ENCODE data around the gene COLEC11. TPM values are rescaled to one million over a fixed set of nuclear protein-coding genes. Genes with fewer than 3 reads are reported as not detected.
A peak's percentile ranks its signal among the peaks of the same experiment; 100 is the strongest.
"Not testable (repeated sequence)": the region's sequence is repeated elsewhere in the genome, so short reads cannot be mapped to it uniquely, and the experiment has no call there.

The COLEC11 gene
- total RNA-seq, 1 donor from 2014 or later = 0.85 TPM

- DNase-seq = peak; percentile 69
These were observed 31.4 kb downstream of the COLEC11 start for GRCh38 chr2:3626118-3626811.

- no peak for DNase-seq
These were observed 32.0 kb downstream of the COLEC11 start for GRCh38 chr2:3626812-3627499.

- DNase-seq = no peak
These were observed 32.7 kb downstream of the COLEC11 start for GRCh38 chr2:3627500-3628100.

DNA sequence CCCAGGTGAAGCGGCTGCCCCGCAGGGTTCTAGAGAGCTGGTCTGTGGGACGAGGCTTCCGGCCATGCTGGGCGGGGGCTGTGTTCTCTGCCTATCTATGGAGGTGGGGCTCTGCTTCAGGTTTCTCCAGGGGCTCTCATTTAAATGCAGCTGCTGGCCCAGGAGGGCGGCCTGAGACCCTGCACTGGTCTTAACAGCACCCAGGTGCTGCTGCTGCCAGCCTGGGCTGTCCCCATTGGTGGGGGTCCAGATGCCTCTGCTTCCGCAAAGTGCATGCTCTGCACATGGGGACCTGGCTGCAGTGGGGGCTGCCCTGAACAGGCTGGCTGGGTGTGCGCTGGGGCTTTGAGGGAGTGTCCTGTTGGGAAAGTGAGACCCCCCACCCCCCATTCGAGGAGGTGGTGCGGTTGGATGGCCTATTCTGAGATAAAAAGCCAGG, 33.3 kb downstream of the COLEC11 start:
- DNase-seq = no peak

- DNase-seq = peak; percentile 13
These were observed 33.9 kb downstream of the COLEC11 start for GRCh38 chr2:3628800-3629199.

DNA sequence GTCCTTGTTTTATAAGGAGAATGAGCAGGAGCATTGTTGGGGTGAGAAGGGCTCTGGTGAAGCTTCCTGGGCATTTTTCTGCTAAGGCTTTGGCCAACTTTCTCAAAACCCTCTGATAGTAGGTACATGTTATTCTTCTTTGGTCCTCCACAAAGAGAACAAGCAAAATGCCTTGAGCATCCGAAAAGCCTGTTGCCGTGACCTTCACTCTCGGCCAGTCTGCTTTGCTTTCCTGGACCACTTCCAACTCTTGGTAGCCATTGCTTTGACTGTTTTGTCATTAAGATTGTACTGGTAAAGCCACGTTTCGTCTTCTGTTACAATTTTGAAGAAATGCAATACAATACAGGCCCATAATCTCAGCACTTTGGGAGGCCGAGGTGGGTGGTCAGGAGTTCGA, 35.7 kb downstream of the COLEC11 start:
- DNase-seq = no peak

DNA sequence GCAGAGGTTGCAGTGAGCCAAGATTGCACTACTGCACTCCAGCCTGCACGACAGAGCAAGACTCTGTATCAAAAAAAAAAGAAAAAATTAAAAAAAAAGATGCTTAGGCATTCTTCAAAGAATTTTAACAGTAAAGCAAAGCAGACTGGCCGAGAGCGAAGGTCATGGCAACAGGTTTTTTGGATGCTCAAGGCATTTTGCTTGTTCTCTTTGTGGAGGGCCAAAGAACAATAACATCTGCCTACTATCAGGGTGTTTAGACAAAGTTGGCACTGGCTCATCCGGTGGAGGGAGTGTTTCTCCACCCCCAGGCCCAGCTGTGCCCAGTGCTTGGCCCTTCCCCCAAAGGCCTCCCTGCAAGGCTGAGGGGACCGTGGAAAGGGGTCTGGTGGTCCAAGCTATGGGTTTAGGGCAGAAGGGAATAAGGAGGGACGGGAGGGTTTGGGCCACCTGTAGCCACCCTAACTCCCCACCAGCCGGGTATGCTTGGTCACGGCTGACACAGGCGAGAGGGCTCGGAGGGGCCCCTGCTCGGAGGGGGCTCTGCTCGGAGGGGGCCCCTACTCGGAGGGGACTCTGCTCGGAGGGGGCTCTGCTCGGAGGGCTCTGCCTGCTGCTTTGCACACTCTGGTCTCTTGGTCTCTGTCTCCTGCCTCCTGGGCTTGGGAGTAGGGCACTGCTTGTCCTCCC, 36.4 kb downstream of the COLEC11 start:
- no peak for DNase-seq

DNA sequence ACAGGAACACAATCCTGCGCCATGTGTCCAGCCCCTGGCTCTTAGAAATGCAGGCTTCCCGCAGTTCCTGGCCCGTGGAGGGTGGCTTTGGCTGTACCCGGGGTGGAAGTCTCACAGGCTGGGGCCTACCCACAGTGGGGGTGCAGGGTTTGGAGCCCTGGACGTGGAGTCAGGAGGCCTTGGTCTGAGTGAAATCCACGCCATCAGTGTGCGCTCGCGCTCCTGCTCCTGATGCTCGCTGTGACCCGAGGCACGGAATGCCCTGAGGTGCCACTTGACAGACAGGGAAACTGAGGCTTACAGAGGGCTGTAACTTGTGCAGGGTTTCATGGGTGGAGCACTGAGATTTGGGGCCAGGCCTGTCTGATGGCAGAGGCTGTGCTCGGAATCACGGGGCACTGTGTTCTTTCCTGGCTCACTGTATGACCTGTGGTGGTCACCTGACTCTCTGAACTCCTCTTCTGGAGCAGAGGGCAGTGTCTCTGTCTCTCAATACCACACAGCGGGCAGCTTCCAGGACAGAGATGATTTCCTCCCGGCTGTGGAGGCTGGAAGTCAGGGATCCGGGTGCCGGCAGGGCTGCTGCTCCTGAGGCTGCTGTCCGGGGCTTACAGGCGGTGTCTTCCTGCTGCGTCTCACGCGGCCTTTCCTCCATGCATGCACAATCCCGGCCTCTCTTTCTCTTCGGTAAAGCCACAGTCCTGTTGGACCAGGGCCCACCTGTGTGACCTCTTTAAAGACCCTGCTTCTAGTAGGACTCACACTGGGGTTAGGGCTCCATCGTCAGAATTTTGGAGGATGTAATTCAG, 37.1 kb downstream of the COLEC11 start:
- no peak for DNase-seq

- DNase-seq = no peak
These were observed 38.4 kb downstream of the COLEC11 start for GRCh38 chr2:3633089-3633981.

GRCh38 chr2:3633982-3634595, 39.2 kb downstream of the COLEC11 start:
- DNase-seq = no peak

DNA sequence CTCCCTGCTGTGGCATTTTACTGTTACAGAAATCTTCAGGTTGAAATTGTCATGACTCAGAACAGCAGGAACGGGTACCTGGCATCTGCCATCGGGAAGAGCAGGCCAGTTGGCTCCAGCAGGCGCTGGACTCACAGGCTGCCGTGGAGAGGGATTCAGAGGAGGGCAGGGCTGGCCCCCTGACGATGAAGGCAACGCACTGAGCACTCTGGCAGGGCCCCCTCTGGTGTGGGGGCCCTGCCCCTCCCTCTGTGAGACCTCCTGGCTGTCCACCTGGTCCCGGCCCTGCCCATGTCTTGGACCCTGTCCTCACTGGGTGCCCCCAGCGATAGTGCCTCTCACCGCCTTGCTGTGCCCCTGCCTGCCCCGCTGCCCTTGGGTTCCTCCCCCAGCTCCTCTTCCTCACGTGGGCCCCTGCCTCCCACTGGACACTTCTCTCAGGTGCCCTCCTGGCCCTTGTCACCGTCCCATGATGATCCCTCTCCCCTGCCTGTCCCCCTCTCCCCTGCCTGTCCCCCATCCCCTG, 39.7 kb downstream of the COLEC11 start:
- no peak for DNase-seq

GRCh38 chr2:3635171-3635974, 40.5 kb downstream of the COLEC11 start:
- no peak for DNase-seq

- DNase-seq = not testable (repeated sequence)
These were observed 41.0 kb downstream of the COLEC11 start for GRCh38 chr2:3635975-3636327.

- DNase-seq = no peak
These were observed 41.8 kb downstream of the COLEC11 start for GRCh38 chr2:3636586-3637310.

- no peak for DNase-seq
These were observed 42.4 kb downstream of the COLEC11 start for GRCh38 chr2:3637311-3637675.

- DNase-seq = no peak
These were observed 43.0 kb downstream of the COLEC11 start for GRCh38 chr2:3637692-3638455.

DNA sequence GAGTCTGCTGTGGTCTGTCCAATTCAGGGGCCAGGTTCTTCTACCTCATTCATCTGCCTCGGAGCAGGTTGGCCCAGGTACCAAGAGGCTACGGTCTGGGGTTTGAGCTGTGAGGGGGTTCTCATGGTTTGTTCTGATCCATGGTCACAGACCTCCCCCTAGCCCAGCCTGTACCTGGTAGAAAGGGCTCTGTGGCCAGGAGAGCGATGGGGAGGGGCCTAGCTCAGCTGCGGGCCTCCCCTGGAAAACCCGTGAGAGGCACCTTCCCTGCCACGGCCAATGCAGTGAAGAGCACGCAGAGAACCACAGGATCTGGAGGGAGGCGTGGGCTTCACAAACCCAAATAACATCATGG, 43.5 kb downstream of the COLEC11 start:
- no peak for DNase-seq

- no peak for DNase-seq
These were observed 44.2 kb downstream of the COLEC11 start for GRCh38 chr2:3639015-3639630.
